NCI-H2227 treated with DMSO at 0.1 percent for 48 hours (cell line): ENCODE results near the gene ZBTB7C.

ENCODE experiments used
- DNase-seq: peaks from one replicate; lab custom pipeline; 2025; lab: John Stamatoyannopoulos, UW

Gene ZBTB7C

GRCh38 chr18:48323151-48323550 is 86.0 kb downstream of the ZBTB7C start:
- DNase-seq: no peak

GRCh38 chr18:48321536-48321935 is 87.6 kb downstream of the ZBTB7C start:
- DNase-seq: no peak

GRCh38 chr18:48321121-48321520 is 88.1 kb downstream of the ZBTB7C start:
- DNase-seq: no peak

GRCh38 chr18:48320639-48320945 is 88.6 kb downstream of the ZBTB7C start:
- DNase-seq: no peak

- DNase-seq: no peak
Observed at GRCh38 chr18:48319801-48320638, 89.2 kb downstream of the ZBTB7C start.

GRCh38 chr18:48318436-48318835 is 90.7 kb downstream of the ZBTB7C start:
- no peak for DNase-seq

- DNase-seq: no peak
Observed at GRCh38 chr18:48317781-48318381, 91.3 kb downstream of the ZBTB7C start.

- DNase-seq: no peak
Observed at GRCh38 chr18:48316177-48316576, 93.0 kb downstream of the ZBTB7C start.

GRCh38 chr18:48314690-48315089 is 94.5 kb downstream of the ZBTB7C start:
- DNase-seq: no peak

GRCh38 chr18:48313792-48314191 is 95.4 kb downstream of the ZBTB7C start:
- DNase-seq: no peak

GRCh38 chr18:48312066-48312465 is 97.1 kb downstream of the ZBTB7C start:
- DNase-seq: no peak

- DNase-seq: no peak
Observed at GRCh38 chr18:48310999-48311398, 98.2 kb downstream of the ZBTB7C start.

- DNase-seq: no peak
Observed at GRCh38 chr18:48310353-48310752, 98.8 kb downstream of the ZBTB7C start.

GRCh38 chr18:48308755-48309575 is 100.2 kb downstream of the ZBTB7C start:
- DNase-seq: no peak

- DNase-seq: no peak
Observed at GRCh38 chr18:48308027-48308635, 101.1 kb downstream of the ZBTB7C start.

GRCh38 chr18:48306838-48307237 is 102.3 kb downstream of the ZBTB7C start:
- DNase-seq: no peak

- no peak for DNase-seq
Observed at GRCh38 chr18:48304906-48305693, 104.1 kb downstream of the ZBTB7C start.

GRCh38 chr18:48303883-48304282 is 105.3 kb downstream of the ZBTB7C start:
- DNase-seq: no peak

GRCh38 chr18:48302736-48303135 is 106.4 kb downstream of the ZBTB7C start:
- no peak for DNase-seq

GRCh38 chr18:48300463-48300961 is 108.7 kb downstream of the ZBTB7C start:
- no peak for DNase-seq

GRCh38 chr18:48297139-48297538 is 112.0 kb downstream of the ZBTB7C start:
- no peak for DNase-seq
